ENCODE measurements around the gene PKD1.

PKD1 gene

DNA sequence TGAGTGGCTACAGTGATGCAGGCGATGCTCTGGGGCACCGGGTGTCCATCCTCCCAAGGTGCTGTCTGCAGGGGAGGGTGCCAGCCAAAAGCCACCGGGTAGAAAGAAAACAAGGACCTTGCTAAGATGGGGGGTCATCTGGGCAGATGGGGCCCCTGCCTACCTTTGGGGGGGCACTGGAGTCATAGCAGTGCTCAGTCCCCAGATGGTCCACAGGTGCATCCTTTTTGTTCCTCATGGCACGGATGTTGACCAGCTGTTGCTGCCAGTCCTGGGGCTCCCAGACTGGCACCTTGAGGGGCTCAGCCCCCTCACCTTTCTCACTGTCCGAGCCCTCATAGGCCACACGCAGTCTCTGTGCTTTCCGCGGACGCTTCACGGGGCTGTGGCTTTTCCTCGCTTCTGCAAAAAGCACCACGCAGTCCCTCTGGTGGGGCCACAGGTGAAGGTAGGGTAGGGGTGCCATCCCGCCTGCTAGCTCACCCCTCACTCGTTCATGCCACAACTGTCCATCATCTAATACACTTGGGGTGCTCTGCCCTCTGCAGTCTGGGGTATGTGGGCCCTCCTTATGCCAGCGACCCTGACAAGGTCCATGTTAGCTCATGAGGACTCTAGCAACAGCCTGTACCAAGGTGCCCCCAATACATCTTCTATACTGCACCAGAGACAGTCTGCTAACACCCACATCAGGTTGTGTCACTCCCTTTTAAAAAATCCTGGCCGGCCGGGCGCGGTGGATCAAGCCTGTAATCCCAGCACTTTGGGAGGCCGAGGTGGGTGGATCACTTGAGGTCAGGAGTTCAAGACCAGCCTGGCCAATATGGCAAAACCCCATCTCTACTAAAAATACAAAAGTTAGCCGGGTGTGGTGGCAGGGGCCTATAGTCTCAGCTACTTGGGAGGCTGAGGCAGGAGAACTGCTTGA, 89.5 kb downstream of the PKD1 start:
- no peak for DNase-seq (ENCODE audit: low spot score)

DNA sequence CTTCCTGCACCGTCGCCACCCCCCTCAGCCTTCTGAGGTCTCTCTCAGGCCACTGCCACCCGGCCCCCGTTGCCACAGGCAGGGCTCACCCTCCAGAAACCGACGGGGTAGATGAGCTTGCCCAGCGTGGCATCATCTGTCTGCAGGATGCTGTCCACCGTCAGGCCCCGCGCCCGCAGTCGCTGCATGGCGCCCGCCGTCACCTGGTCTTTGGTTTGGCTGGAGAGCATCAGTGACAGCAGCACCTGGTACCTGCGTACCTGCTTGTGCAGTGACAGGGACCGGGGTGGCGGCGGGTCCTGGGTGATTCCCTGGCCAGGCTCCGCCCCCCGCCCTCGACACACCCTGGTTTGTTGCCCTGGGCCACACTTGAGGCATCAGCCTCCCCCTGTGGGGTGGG, 91.2 kb downstream of the PKD1 start:
- no peak for DNase-seq (ENCODE audit: low spot score)

DNA sequence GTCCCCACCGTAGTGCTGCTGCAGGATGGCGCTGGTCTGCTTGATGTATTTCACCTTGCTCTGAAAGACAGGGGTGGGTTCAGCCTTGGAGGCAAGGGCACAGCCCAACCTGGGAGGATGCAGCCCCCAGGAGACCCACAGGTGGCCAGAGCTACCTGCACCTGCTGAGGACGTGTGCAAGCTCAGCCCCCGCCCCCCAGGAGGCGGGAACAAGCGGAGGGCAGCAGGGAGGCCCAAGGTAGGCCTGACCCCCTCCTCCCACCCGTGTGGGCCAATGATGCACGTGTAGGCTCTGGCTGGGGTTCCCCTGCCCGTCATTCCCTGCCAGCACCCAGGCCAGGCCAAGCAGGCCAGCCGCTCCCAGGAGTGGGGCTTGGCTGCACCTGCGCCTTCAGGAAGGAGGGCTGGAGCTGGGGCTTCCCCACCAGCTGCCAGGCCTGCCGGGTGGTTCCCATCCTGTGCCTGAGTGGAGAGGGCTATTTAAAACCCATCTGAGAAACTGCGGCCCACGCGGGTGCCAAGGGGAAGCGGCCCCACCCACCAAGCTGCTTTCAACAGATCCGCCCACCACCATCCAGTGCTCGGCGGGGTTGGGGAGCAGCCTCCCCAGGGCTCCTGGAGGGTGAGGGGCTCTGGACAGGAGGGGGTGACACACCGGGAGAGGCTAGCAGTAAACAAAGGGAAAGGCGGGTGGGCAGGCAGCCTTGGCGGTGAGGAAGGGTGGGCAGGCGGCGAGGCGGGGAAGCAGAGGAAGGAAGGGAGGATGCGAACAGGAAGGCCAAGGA, 91.8 kb downstream of the PKD1 start:
- DNase-seq (ENCODE audit: low spot score) = no peak

DNA sequence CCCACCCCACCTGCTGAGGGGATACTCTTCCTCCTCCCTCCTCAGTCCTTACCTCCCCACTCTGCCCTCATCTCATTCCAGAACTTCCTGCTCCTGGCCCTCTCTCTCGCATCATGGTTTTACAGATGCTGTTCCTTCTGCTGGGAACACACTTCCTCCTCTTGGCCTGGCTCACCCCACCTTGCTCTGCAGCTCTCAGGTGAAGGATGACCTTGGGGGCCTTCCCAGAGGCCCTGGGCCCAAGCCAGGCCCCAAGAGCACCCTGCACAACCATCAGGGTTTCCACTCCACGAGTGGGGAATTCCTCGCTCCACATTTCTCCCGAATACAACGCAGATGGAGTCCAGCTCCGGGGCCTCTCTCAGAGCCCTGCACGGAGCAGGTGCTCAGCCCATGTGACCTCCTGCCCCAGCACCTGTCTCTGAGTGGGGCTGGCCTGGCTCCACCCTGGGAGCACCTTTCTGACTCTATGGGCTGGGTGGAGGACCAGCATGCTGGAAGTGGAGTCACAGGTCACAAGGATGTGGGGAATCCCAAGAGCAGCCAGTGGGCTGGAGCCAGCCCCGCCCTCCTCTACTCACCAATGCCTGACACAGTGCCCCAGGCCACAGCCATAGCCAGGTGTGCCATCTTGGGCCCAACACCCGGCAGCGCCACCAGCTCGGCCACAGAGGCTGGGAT, 92.6 kb downstream of the PKD1 start:
- DNase-seq (ENCODE audit: low spot score) = no peak

- DNase-seq (ENCODE audit: low spot score) = no peak
Measured at GRCh38 chr16:2042171-2042985, 93.3 kb downstream of the PKD1 start.

- no peak for DNase-seq (ENCODE audit: low spot score)
Measured at GRCh38 chr16:2040787-2041522, 94.7 kb downstream of the PKD1 start.

DNA sequence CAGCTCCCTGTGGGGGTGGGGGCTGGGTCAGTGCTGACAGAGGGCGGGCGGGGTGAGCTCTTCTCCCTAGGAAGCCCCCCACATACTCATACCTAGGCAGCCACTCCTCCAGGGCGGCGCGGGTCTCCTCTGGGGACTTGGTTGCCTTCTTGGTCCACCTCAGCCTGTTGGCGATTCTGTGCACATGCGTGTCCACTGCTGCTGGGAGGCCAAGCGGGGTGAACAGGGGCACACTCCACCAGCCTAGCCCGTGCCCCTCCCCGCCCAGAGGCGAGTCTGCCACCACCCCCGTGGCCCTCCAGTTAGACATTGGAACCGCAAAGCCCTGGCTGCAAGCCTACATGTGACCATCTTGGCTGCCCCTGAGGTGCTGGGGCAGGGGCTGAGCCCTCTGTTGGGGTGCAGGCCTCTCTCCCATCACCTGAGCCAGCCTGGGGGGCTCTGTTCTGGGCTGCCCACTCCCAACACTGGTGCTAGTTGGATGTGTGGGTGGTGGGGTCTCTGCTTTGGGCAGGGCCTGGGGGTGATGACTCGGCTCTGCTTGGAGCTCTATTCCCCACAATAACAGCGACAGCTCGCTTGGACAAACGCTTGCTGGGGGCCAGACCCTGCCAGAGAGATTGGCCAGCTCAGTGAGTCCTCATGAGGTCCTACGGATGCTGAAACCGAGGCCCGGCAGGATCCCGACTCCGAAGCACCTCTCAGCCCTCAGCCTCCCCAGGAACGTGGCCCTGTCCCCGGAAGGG, 95.5 kb downstream of the PKD1 start:
- DNase-seq (ENCODE audit: low spot score) = no peak

DNA sequence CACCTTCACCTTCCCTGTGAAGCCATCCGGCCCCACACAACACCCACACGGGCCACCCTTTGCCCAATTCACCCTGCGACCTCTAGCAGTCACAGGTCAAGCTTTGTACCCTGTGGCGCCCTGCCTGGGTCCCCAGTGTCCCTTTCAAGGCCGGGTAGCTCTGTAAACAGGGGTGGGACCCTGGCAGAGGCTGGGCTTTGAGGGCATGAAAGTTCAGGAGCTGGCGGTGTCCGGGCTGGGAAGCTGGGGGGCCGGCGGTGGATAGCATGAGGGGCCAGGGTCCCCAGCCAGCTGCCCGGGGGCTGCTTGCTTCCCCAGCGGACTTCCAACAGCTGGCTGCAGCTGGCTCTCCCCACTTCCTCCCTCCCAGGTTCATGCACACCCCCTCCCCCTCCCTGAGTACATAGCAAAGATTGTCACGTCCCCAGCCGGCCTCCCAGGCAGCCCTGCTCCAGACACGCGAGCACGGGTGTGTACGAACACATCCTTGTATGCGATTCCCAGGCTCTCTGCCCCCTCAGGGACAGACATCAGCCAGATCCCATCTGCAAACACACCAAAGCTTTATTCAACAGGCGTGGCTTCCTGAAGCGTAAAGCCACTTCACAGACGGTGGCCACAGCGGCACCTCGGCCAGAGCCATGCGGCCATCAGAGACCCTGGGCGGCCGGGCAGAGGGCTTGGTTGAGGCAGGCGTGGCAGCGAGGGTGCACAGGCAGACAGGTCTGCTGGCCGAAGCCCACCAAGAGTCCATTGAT, 96.2 kb downstream of the PKD1 start:
- no peak for DNase-seq (ENCODE audit: low spot score)

All from RKO (cell line).